Stimulated activated CD4-positive, alpha-beta T cell treated with anti-CD3 and anti-CD28 coated beads, Interleukin-12 subunit alpha, Interleukin-12 subunit beta, amount 100 ng/mL, for 24 hours (primary cell): ENCODE results near the gene KLRC4.
A peak's percentile ranks its signal among the peaks of the same experiment; 100 is the strongest.
"Not testable (repeated sequence)": the region's sequence is repeated elsewhere in the genome, so short reads cannot be mapped to it uniquely, and the experiment has no call there.

ENCODE experiments used
- DNase-seq, 2 experiments: peaks; one replicate each; pipeline ENCODE4 v3.0.0-alpha.2; 2020; ENCODE audit warnings: low read depth in 2 of 2

KLRC4 gene

GRCh38 chr12:10368206-10369171 is 41.1 kb downstream of the KLRC4 start:
- no peak for DNase-seq

DNA sequence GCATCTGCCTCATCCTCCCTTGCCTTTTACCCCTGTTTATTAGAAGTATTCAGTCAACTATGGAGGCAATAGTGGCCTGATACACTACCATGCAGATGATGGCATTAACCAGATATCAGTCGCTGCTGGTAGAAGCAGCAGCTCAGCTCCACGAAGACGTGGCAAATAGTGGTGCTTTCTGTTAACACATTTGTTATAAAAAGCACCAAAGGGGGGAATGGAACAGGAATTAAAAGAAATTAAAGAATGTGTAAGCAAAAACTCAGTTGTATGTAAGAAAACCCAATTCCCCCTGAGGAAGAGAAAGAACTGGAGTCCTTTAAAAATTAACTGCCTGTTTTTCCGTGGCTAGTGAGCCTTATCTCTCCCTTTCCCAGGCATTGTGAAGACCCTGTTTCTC is 41.8 kb downstream of the KLRC4 start:
- not testable (repeated sequence) for DNase-seq

- no peak for DNase-seq
These were observed 42.7 kb downstream of the KLRC4 start for GRCh38 chr12:10366875-10367274.

GRCh38 chr12:10365696-10366405 is 43.7 kb downstream of the KLRC4 start:
- DNase-seq: no peak

DNA sequence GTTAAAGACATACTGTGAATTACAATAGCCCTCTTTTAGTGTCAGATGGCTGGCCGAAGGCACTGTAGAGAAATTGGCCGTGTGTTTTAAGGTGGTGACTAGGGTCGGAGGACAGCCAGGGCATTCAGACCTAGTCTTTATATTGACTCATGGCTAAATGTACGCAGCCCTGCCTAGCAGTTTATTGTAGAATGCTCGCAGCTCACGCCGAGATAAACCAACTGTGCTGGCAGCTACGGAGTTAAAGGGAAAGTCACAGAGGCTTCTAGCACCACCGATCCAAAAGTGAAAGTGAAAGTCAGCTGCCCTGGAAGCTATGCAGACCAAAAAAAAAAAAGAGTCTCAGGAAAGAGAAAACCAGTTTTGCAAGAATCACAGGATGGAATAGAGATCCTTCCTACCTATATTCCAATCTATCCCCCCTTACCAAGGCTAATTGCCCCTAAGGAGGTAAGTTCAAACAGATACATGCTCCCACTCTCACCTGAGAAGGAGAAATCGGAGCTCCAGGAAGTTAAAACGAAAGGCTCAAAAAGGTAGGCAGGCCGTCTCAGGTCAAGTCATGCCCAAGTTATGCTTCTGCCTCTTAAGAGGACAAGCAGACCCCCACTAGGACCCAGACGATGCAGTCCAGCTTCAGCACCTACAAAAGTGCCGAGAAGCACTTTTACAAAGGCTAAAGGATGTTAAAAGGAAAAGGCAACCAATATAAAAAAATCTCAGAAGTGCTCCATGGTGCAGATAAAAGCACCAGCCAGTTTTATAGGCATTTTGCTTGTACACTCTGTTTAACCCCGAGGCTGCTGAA is 44.5 kb downstream of the KLRC4 start:
- peak in 1 of 2 experiments; percentile 30 for DNase-seq

- DNase-seq: no peak
These were observed 45.4 kb downstream of the KLRC4 start for GRCh38 chr12:10363914-10364814.

GRCh38 chr12:10363658-10363913 is 46.0 kb downstream of the KLRC4 start:
- DNase-seq: no peak

GRCh38 chr12:10362828-10363657 is 46.5 kb downstream of the KLRC4 start:
- no peak for DNase-seq

- no peak for DNase-seq
These were observed 47.2 kb downstream of the KLRC4 start for GRCh38 chr12:10362325-10362724.

DNA sequence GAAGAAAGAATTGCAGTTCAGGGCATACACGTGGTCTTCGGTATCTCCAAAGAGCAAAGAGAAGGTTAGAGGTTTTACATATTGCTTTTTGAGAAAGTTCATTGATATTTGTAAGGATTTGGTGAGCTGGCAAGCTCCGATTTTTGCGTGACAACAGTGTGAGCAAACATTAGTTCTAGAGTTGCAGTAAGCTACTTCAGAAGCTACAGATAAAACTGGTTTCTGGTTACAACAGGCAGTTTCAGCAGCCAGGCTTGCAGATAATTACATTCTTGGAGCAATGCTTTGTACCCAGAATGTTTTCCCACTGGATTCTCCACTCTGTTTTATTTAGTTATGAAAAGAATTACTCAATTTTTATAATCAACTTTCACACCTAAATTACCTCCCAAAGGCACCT is 47.9 kb downstream of the KLRC4 start:
- DNase-seq: no peak

DNA sequence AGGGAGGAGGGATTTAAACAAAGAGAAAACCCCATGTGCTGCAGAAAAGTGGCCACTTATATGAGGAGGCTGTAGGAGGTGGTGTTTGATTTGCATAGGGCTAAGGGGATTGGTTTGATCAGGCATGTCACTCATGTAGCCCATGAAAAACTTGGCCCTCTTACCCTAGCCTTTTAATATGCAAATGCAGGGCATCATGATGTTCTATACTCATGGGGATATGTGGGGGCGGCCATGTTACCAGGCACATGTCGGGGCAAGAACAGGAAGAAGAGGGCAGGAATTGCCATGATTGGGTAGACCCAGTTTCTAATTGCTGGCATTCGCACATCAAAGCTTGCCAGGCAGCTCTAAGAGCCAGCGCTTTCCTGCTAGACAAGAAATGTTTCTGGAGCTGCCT is 48.5 kb downstream of the KLRC4 start:
- DNase-seq: no peak

DNA sequence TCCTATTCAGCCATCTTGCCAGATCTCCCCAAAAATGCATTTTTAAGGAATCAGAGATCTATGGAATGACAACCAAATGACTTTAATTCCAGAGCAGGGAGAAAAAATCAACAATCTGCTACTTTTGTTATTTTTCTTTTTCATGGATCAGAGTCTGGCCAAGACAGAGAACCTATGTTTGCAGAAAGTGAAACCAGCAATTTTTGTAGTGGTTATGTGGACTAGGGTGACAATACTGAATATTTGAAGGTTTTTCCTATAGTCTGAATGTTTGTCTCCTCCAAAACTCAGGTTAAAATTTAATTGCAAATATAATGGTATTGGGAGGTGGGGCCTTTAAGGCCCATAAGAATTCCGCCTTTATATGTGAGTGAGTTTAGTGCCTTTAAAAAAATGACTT is 50.6 kb downstream of the KLRC4 start:
- no peak for DNase-seq

GRCh38 chr12:10358131-10358530 is 51.4 kb downstream of the KLRC4 start:
- DNase-seq: no peak
